ENCODE results near the gene DSCAM. TPM values are rescaled to one million over a fixed set of nuclear protein-coding genes. Genes with fewer than 3 reads are reported as not detected.

The DSCAM gene
- total RNA-seq, 1 donor from 2014 or later = 0.06 TPM

DNA sequence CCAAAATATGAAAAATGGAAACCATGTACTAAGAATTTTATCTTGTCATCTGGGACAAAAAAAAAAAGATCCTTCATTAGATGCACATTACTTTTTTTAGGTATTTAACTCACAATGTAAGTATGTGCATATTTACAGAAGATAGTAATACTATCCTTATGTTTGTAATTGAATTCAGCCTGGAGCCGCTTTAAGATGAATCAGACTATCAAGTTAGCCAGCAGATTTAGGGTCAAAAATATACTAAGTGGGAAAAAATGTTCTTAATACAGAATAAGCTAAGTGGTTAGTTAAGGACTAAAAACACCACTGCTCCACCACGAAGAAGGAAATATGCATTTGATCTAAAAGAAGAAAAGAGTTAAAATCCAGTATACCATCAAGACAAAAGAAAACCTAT lies 49.1 kb downstream of the DSCAM start:
- H3K4me3 ChIP-seq (ENCODE audit: low read depth, low read length) = no peak overlapping the region
- no peak for DNase-seq (ENCODE audit: low read depth)
- TF ChIP-seq, protein P1, sequence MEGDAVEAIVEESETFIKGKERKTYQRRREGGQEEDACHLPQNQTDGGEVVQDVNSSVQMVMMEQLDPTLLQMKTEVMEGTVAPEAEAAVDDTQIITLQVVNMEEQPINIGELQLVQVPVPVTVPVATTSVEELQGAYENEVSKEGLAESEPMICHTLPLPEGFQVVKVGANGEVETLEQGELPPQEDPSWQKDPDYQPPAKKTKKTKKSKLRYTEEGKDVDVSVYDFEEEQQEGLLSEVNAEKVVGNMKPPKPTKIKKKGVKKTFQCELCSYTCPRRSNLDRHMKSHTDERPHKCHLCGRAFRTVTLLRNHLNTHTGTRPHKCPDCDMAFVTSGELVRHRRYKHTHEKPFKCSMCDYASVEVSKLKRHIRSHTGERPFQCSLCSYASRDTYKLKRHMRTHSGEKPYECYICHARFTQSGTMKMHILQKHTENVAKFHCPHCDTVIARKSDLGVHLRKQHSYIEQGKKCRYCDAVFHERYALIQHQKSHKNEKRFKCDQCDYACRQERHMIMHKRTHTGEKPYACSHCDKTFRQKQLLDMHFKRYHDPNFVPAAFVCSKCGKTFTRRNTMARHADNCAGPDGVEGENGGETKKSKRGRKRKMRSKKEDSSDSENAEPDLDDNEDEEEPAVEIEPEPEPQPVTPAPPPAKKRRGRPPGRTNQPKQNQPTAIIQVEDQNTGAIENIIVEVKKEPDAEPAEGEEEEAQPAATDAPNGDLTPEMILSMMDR (conservative IDR thresholded peaks at IDR 0.05; ENCODE audit: low read depth, low read length) = no peak

DNA sequence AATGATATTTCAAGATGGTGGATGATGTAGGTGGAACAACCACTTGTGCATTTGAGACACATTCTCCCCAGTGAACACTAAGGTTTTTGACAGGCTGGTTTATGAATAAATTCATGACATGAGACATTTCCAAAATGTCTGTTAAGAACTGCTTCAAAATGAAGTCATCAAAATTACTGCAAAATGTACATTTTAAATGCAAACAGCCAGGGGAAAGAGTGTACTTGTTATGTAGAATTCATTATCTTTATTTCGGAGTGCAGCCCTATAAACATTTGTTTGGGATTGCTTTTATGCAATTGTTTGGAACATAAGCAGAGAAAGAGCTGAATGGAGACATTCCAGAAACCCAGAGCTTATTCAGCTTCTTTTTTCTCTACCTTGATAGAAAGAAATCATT lies 49.5 kb downstream of the DSCAM start:
- TF ChIP-seq, protein P1 (conservative IDR thresholded peaks at IDR 0.05; ENCODE audit: low read depth, low read length) = no peak
- H3K4me3 ChIP-seq (ENCODE audit: low read depth, low read length) = no peak overlapping the region
- DNase-seq (ENCODE audit: low read depth) = no peak

DNA sequence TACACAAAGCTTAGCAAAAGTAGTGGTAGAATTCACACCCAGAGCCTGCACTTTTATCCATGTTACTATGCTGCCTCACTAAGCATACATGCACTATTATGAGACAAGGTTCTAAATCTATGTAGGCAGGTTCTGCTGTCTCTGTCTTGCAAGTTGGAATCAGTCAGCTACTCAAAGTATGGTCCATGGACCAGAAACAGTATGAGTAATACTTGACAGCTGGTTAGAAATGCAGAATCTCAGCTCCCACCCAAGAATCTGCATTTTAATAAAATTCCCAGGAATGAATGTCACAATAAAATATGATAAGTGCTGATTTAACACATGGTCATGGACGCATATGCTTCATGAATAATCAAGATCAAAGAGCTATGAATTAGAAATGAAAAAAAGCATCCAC lies 50.5 kb downstream of the DSCAM start:
- DNase-seq (ENCODE audit: low read depth) = no peak
- H3K4me3 ChIP-seq (ENCODE audit: low read depth, low read length) = no peak overlapping the region
- TF ChIP-seq, protein P1 (conservative IDR thresholded peaks at IDR 0.05; ENCODE audit: low read depth, low read length) = no peak

DNA sequence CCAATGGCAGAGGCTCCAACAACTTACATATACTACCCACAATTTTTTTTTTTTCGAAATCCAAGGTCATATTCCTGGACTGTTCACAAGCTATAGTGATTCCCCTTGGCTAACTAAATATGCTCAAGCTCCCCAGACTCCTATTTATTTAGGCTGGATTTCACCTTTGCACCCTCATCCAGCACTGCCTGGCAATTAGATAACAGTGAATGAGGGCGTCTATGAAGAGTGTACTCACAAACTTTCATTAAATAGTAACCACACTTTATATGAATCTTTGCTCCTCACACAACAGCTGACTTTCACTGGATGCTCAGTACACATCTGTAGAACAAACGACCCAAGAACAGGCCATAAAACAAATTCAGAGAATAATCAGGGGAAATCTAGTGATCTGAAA lies 51.6 kb downstream of the DSCAM start:
- DNase-seq (ENCODE audit: low read depth) = no peak
- TF ChIP-seq, protein P1 (conservative IDR thresholded peaks at IDR 0.05; ENCODE audit: low read depth, low read length) = no peak
- no peak overlapping the region for H3K4me3 ChIP-seq (ENCODE audit: low read depth, low read length)

DNA sequence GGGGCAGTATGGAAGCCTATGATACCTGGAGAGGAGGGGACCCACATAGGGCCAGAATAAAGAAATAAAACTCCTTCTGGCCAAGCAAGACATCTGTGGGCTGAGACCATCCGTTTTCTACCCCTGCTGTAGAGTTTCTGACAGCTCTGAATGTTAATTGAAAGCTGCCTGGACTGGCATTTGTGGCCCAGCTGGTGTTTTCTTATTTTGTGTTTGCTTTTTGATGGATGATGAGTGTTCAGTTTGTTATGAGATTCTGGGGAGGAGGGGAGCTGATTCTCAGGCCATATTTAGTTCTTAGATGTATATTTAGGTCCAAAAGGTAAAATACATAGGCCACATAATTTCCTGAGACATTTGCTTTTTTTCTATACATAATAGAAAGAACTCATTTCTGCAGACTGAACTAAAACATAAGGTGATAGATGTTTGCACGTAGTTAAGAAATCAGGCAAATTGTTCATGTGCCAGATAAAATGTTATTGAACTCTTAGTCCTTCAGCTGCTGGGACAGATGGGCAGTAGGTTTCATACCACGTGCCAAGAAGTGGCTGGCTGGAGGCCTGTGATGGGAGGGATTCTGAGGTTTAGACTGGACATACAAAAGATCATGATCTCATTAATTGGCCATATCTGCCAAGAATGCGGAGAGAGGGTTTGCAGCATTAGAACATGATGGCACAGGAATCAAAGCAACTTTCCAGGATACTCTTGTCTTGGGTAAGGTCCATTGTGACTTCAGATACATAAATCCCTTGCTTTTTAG lies 54.1 kb downstream of the DSCAM start:
- no peak for DNase-seq (ENCODE audit: low read depth)
- TF ChIP-seq, protein P1 (conservative IDR thresholded peaks at IDR 0.05; ENCODE audit: low read depth, low read length) = no peak
- no peak overlapping the region for H3K4me3 ChIP-seq (ENCODE audit: low read depth, low read length)

DNA sequence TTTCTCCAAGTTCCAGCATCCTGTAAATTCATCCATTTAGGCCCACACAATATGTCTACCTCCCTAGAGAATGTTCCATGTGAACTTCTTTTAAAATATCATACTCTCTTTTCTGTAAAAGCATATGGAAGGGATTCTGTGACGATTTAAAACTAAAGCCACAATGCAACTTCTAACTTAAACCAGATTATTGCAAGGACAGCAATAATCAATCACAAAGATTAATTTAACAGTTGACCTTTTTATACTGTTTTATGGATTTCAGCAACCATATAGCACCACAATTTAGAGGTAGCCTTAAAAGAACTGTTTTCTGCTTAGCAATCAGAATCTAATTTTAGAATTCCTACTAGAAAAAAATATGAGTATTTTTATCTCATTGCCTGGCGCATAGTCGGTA lies 58.3 kb downstream of the DSCAM start:
- DNase-seq (ENCODE audit: low read depth) = no peak
- TF ChIP-seq, protein P1 (conservative IDR thresholded peaks at IDR 0.05; ENCODE audit: low read depth, low read length) = no peak
- no peak overlapping the region for H3K4me3 ChIP-seq (ENCODE audit: low read depth, low read length)

DNA sequence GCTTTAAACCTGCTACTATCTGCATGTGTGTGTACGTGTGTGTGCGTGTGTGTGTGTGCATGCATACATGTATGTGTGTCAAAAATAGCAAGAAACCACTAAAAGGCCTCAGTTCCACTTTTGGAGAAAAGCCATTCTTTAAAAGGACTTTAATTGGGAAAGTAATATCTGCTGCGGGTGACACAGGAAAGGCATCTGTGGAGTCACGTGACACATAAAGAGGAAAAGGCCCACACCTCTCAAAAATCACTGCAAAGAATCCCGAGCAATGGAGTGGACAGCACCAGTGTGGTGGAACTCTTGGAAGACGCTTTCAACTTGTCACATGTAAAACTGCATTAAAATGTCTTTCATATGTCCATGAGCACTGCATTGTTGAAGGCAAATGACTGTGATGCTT lies 63.6 kb downstream of the DSCAM start:
- TF ChIP-seq, protein P1 (conservative IDR thresholded peaks at IDR 0.05; ENCODE audit: low read depth, low read length) = no peak
- DNase-seq (ENCODE audit: low read depth) = no peak
- H3K4me3 ChIP-seq (ENCODE audit: low read depth, low read length) = no peak overlapping the region

Measured in epithelial cell of proximal tubule (primary cell).